Naive B cell (primary cell): ENCODE data around the gene ABCF1. TPM values are rescaled to one million over a fixed set of nuclear protein-coding genes. Genes with fewer than 3 reads are reported as not detected.
A peak's percentile ranks its signal among the peaks of the same experiment; 100 is the strongest.

Source experiments
- ATAC-seq, 2 donors: fragments of 150-1000 bp; cut with Tn5 transposase; 2 replicates each; pipeline ENCODE4 v1.10.0; 2021; ENCODE audit warnings: low read depth in 2 of 2, mild to moderate bottlenecking in 2 of 2, moderate library complexity in 2 of 2
- DNase-seq: peaks from one replicate; pipeline ENCODE4 v3.0.0; 2022
- H3K27ac Mint-ChIP-seq, 6 donors: one replicate each; pipeline ENCODE4 v1.8.0; 2020 to 2022; ENCODE audit warnings: mild to moderate bottlenecking in 6 of 6, mixed read lengths in 6 of 6, moderate library complexity in 5 of 6, inconsistent platforms in 2 of 6
- H3K27me3 Mint-ChIP-seq, 3 donors: one replicate each; pipeline ENCODE4 v1.8.0; 2021 to 2022; ENCODE audit warnings: mixed read lengths in 3 of 3, mild to moderate bottlenecking in 1 of 3
- H3K36me3 Mint-ChIP-seq, 2 donors: one replicate each; pipeline ENCODE4 v1.8.0; 2020 to 2022; ENCODE audit warnings: mixed read lengths in 2 of 2, inconsistent platforms in 1 of 2, mild to moderate bottlenecking in 1 of 2
- H3K4me1 Mint-ChIP-seq, 3 donors: one replicate each; pipeline ENCODE4 v1.8.0; 2020 to 2022; ENCODE audit warnings: mixed read lengths in 3 of 3, inconsistent platforms in 1 of 3, mild to moderate bottlenecking in 1 of 3, moderate library complexity in 1 of 3
- H3K4me3 Mint-ChIP-seq, 8 donors: one replicate each; pipeline ENCODE4 v1.8.0; 2020 to 2022; ENCODE audit warnings: mild to moderate bottlenecking in 8 of 8, mixed read lengths in 8 of 8, moderate library complexity in 8 of 8, inconsistent platforms in 2 of 8
- H3K9me3 Mint-ChIP-seq, 7 donors: one replicate each; pipeline ENCODE4 v1.8.0; 2020 to 2022; ENCODE audit warnings: mixed read lengths in 7 of 7, mild to moderate bottlenecking in 5 of 7, inconsistent platforms in 2 of 7, moderate library complexity in 1 of 7
- polyA plus RNA-seq, 6 donors: library from polyadenylated mRNA; unstranded; fragments of 300-500 nt; fragmentation: Illumina TruSeq; gene quantifications; one replicate each; pipeline ENCODE4 v1.2.3, GENCODE V29; 2021; ENCODE audit warnings: low read depth in 6 of 6

Gene ABCF1
- polyA plus RNA-seq, 6 donors from 2014 or later = 11.5 to 31.0 (median 19.3) TPM

DNA sequence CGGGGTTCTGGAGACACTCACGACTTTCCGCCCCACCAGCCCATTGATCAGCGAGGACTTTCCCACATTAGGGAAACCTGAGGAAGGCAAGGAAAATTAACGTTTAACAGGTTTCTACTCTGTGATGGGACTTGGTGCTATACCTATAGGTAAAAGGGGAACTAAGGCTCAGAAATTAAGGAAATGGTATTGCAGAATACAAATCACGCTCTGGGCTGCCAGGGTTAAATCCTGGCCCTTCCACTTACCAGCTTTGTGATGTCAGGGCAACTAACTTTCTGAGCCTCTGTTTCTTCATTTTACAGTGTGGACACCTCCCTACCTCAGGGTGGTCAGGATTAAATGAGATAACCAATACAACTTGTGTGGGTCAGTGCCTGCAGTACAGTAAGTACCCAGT, 23.8 kb upstream of the ABCF1 start:
- Mint-ChIP-seq H3K36me3 (peaks cover 22 to 39% of the 10 kb centered on the region in 2 donors), H3K4me1 (peaks cover 18 to 25% (median 20%) of the 10 kb centered on the region in 3 donors), H3K4me3 (no peak overlapping the region), H3K9me3 (no peaks in the 10 kb centered on the region), H3K27ac (peak overlapping the region in 1 of 6 donors; percentile 72), H3K27me3 (no peaks in the 10 kb centered on the region)
- DNase-seq (no peak), ATAC-seq (peak in 1 of 2 donors; percentile 25)

DNA sequence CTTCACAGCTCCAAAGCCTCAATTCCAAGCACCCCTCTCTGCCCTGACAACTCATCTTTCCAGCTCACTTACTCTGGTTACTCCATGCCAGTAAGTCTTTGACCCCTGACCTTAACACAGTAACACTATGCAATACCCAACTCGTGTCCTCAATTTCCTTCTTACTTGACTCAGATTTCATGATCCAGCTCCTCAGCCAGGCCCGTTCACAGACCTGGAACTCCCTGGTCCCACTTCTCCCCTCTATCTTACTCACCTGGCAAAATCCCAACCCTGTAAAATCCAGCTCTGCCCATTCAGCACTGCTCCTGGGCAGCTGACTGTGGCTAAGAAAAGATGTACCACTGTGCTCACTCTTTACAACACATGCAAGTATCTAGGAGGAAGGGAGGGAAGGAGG, 22.9 kb upstream of the ABCF1 start:
- DNase-seq (no peak), ATAC-seq (no peak)
- Mint-ChIP-seq H3K4me1 (peaks cover 13 to 19% (median 19%) of the 10 kb centered on the region in 3 donors), H3K27me3 (no peaks in the 10 kb centered on the region), H3K4me3 (no peak overlapping the region), H3K27ac (peak overlapping the region in 4 of 6 donors; percentile 21 to 71 (median 23)), H3K36me3 (peaks cover 25 to 48% of the 10 kb centered on the region in 2 donors), H3K9me3 (no peaks in the 10 kb centered on the region)

DNA sequence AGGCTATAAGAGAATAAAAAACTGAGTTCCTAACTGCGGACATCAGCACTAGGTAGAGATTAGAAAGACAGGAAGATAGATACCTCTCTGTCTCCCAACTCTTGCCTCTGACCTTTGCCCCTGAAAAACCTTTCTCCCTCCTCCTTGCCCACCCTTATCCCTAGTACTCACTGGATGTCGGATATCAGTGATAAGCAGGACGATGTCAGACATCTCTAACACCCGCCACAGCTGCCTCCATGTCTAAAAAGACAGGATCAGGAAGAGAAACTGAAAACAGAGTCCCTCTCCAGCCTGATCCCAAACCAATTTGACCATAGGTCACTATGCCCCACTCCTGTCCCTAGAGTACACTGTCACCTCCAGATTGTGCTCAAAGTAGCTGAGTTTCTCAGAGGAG, 16.8 kb upstream of the ABCF1 start:
- Mint-ChIP-seq H3K4me1 (peaks cover 31 to 49% (median 43%) of the 10 kb centered on the region in 3 donors), H3K4me3 (peak overlapping the region; percentile 20 to 100 (median 99)), H3K9me3 (no peaks in the 10 kb centered on the region), H3K36me3 (peaks cover 21 to 46% of the 10 kb centered on the region in 2 donors), H3K27me3 (no peaks in the 10 kb centered on the region), H3K27ac (peak overlapping the region in 5 of 6 donors; percentile 10 to 100 (median 83))
- DNase-seq (no peak), ATAC-seq (no peak)

- DNase-seq = no peak
These were observed 16.1 kb upstream of the ABCF1 start for GRCh38 chr6:30554962-30555815.

GRCh38 chr6:30555816-30556065, 15.5 kb upstream of the ABCF1 start:
- Mint-ChIP-seq H3K9me3 (no peaks in the 10 kb centered on the region), H3K27me3 (no peaks in the 10 kb centered on the region), H3K36me3 (peaks cover 16 to 32% of the 10 kb centered on the region in 2 donors), H3K4me3 (peak overlapping the region; percentile 98 to 100 (median 99)), H3K27ac (peak overlapping the region; percentile 99 to 100 (median 100)), H3K4me1 (peaks cover 35 to 53% (median 49%) of the 10 kb centered on the region in 3 donors)
- DNase-seq = no peak
- no peak for ATAC-seq

More at GRCh38 chr6:30554962-30555815, 16.1 kb upstream of the ABCF1 start:
- peaks cover 19 to 38% of the 10 kb centered on the region in 2 donors for H3K36me3 Mint-ChIP-seq
- peak overlapping the region; percentile 98 to 100 (median 99) for H3K4me3 Mint-ChIP-seq
- H3K4me1 Mint-ChIP-seq = peaks cover 35 to 53% (median 47%) of the 10 kb centered on the region in 3 donors
- peak overlapping the region; percentile 88 to 100 (median 100) for H3K27ac Mint-ChIP-seq
- no peaks in the 10 kb centered on the region for H3K9me3 Mint-ChIP-seq
- no peaks in the 10 kb centered on the region for H3K27me3 Mint-ChIP-seq
- no peak for ATAC-seq

DNA sequence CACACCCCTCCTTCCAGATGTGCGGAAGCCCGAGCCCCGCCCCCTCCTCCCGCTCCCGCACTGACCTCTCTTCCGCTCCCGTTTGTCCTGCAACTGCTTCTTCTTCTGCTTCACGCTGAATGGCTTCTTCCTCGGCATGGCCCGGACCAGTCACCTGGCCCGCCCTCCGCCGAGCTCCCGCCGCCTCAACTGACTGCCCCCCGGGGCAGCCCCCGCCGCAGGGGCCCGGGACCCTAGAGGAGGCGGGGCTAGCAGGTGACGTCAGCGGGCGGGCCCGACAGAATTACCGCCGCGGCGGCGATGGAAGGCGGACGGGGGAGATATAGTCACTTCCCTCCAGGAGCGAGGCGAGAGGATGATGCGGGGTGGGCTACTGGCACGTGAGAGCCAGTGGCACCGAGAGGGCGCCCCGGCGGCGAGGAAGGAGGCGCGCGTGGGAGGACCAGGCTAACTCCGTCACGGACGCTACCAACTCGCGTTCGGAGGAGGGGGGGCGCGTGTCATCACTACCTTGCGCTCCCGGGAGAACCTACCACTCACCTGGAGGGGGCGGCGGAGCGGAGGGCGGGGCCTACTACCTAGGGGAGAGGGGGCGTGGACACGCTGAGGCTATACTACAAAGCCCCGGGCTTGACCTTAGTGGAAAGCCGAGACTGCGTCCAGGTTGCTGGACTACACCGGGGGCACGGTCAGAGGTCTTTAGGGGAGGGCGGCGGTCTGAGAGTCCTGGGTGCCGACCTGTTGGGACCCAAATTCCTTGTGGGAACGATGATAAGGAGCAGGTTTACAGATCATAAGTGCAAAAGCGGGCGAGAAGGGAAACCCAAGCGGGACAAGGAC, 15.0 kb upstream of the ABCF1 start, which contains the start of gene GNL1:
GNL1 (minus strand) TSS at position 424 of the 840 bp plus-strand sequence; CDS start at position 138, 286 bp downstream.
- Mint-ChIP-seq H3K27ac (peak within 1 kb of the TSS; percentile 99 to 100 (median 100)), H3K27me3 (no peaks in the 10 kb centered on the region), H3K9me3 (no peaks in the 10 kb centered on the region), H3K4me1 (peaks cover 35 to 53% (median 49%) of the 10 kb centered on the region in 3 donors), H3K4me3 (peak within 1 kb of the TSS; percentile 98 to 100 (median 99)), H3K36me3 (peaks cover 12 to 28% of the 10 kb centered on the region in 2 donors)
- peak; percentile 79 to 80 for ATAC-seq
- peak; percentile 99 for DNase-seq

GRCh38 chr6:30556906-30557682, 14.1 kb upstream of the ABCF1 start, which contains the start of gene PRR3:
PRR3 (plus strand) TSS chr6:30557295; CDS start chr6:30557345, 50 bp downstream.
- Mint-ChIP-seq H3K27ac (peak within 1 kb of the TSS; percentile 99 to 100 (median 100)), H3K9me3 (no peaks in the 10 kb centered on the region), H3K36me3 (peaks cover 7 to 24% of the 10 kb centered on the region in 2 donors), H3K4me1 (peaks cover 35 to 53% (median 49%) of the 10 kb centered on the region in 3 donors), H3K4me3 (peak within 1 kb of the TSS; percentile 98 to 100 (median 99)), H3K27me3 (no peaks in the 10 kb centered on the region)
- ATAC-seq = peak; percentile 54 to 56
- DNase-seq = peak; percentile 92

DNA sequence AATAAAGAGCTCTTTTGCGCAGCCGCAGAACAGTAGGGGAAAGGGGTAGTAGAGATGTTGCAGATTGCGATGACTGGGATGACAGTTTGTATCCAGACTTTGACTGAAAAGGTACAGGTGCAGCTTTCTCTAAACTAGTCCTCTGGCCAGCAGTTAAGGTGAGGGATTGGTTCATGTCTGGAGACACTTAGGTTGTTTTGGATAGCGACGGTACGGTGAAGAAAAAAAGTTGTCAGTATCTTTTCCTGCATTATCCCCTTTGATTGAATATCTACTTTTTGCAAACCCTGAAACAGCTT, 13.6 kb upstream of the ABCF1 start:
- Mint-ChIP-seq H3K36me3 (peaks cover 1 to 22% of the 10 kb centered on the region in 2 donors), H3K4me3 (peak overlapping the region; percentile 98 to 100 (median 99)), H3K4me1 (peaks cover 36 to 51% (median 49%) of the 10 kb centered on the region in 3 donors), H3K27me3 (no peaks in the 10 kb centered on the region), H3K9me3 (no peaks in the 10 kb centered on the region), H3K27ac (peak overlapping the region; percentile 99 to 100 (median 100))
- ATAC-seq = peak in 1 of 2 donors; percentile 6
- DNase-seq = no peak

GRCh38 chr6:30560930-30561329, 10.3 kb upstream of the ABCF1 start:
- no peak overlapping the region for H3K27ac Mint-ChIP-seq
- H3K36me3 Mint-ChIP-seq = peaks cover 0 to 15% of the 10 kb centered on the region in 2 donors
- no peak for ATAC-seq
- H3K9me3 Mint-ChIP-seq = no peaks in the 10 kb centered on the region
- no peaks in the 10 kb centered on the region for H3K27me3 Mint-ChIP-seq
- H3K4me1 Mint-ChIP-seq = peaks cover 31 to 35% (median 33%) of the 10 kb centered on the region in 3 donors
- H3K4me3 Mint-ChIP-seq = peak overlapping the region in 1 of 8 donors; percentile 8
- no peak for DNase-seq

DNA sequence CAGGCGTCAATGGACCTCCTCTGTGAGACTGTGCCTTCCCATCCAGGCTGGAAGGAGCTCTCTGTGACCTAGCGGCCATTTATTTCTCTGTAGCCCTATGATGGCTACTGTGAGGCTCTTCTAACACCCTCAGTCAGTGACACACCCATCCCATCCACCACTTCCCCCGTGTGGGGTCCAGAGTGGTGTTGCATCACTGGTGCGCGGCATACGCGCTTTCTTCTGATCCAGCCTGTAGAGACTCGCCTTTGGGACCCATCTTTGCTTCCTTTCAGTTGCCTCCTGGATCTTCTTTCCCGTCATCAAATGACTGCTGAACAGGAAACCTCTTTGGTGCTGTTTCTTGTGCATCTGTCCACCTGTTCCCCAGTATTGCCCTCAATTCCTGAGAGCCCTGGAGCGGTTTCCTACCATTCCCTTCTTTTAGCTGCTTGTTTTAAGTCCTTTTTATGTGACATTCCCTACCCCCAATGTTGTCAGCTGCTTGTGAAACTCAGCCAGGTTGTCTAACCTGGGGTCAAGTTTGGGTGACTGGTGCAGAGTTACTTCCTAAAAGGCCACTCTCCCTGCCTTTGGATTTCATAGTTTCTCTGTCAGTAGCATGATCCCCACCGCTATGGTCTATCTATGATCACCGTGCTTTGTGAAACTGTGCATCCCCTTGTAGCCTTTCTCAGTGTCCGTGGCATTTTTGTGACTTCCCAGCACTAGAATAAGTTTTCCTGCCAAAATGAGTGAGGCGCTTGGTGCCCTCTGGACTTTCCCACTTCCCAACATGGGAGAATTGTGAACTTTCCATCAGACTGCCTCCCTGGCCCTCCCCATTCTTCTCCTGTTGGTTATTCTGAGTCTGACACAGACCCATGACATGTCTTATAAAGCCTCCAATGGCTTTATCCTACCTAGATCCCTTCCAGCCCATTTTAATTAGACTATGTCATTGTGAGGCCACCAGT, 8.5 kb upstream of the ABCF1 start:
- Mint-ChIP-seq H3K4me1 (peaks cover 15 to 27% (median 21%) of the 10 kb centered on the region in 3 donors), H3K27ac (peak overlapping the region in 4 of 6 donors; percentile 57 to 89 (median 84)), H3K27me3 (no peaks in the 10 kb centered on the region), H3K36me3 (peaks cover 0 to 10% of the 10 kb centered on the region in 2 donors), H3K9me3 (no peaks in the 10 kb centered on the region), H3K4me3 (peak overlapping the region in 1 of 8 donors; percentile 75)
- ATAC-seq = no peak
- no peak for DNase-seq

GRCh38 chr6:30564114-30564513, 7.1 kb upstream of the ABCF1 start:
- no peak overlapping the region for H3K4me3 Mint-ChIP-seq
- peaks cover 0 to 10% of the 10 kb centered on the region in 2 donors for H3K36me3 Mint-ChIP-seq
- H3K4me1 Mint-ChIP-seq = peaks cover 7 to 19% (median 19%) of the 10 kb centered on the region in 3 donors
- ATAC-seq (no peak), DNase-seq (no peak)
- H3K27me3 Mint-ChIP-seq = no peaks in the 10 kb centered on the region
- H3K9me3 Mint-ChIP-seq = no peaks in the 10 kb centered on the region
- H3K27ac Mint-ChIP-seq = peak overlapping the region in 3 of 6 donors; percentile 21 to 37 (median 30)

DNA sequence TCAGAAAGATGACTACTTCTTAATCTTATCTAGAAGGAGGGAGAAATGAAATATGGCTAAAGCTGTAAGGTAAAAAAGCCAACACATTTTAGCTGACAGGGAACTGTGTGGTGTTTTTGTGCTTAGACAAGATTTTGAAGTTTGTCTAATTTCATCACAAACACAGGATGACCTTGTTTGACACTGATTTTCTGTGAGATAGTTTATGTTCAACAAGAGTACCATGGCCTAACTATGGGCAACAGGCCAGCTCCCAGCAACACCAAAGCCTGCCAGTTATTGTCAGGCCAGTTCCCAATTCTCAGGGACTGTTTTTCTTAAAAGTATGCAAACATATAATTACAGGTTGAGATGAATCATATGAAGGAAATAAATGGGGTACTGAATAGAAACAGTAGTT, 5.5 kb upstream of the ABCF1 start:
- DNase-seq (no peak), ATAC-seq (no peak)
- H3K4me1 Mint-ChIP-seq = peaks cover 14 to 26% (median 20%) of the 10 kb centered on the region in 3 donors
- H3K36me3 Mint-ChIP-seq = peaks cover 0 to 10% of the 10 kb centered on the region in 2 donors
- H3K27ac Mint-ChIP-seq = peak overlapping the region in 2 of 6 donors; percentile 18 to 65
- no peaks in the 10 kb centered on the region for H3K27me3 Mint-ChIP-seq
- no peaks in the 10 kb centered on the region for H3K9me3 Mint-ChIP-seq
- H3K4me3 Mint-ChIP-seq = no peak overlapping the region
